IMR-90 (cell line): ENCODE results near the gene BICD2. TPM values are rescaled to one million over a fixed set of nuclear protein-coding genes. Genes with fewer than 3 reads are reported as not detected.

Source experiments
- ATAC-seq: fragments of 200-7000 bp; cut with Tn5 transposase; 2 replicates; pipeline ENCODE4 v1.9.1; 2020; ENCODE audit warnings: low read depth, mild to moderate bottlenecking, moderate library complexity
- BruUV-seq: library from RNA; stranded (reverse); fragments of 400-500 nt; replicated peaks from 2 replicates; lab custom pipeline; 2021; lab: Mats Ljungman, UMichigan
- CTCF ChIA-PET: fragments of 300-600 bp; formaldehyde crosslinking; extraction: SDS; loops from one replicate; lab custom pipeline; 2021; ENCODE audit warnings: antibody characterized with exemption; lab: Yijun Ruan, JAX
- POLR2A ChIA-PET: fragments of 300-600 bp; sonication (Branson Sonifier 250); formaldehyde crosslinking; loops from one replicate; lab custom pipeline; 2022; ENCODE audit warnings: antibody characterized with exemption; ENCODE audit not compliant: unreplicated experiment; lab: Charles Lee
- DNase-seq: peaks from one replicate; pipeline ENCODE4 v3.0.0; 2013
- H2AFZ ChIP-seq: replicated peaks from 2 replicates; pipeline ENCODE3; 2013; ENCODE audit warnings: low read length, mild to moderate bottlenecking; ENCODE audit not compliant: poor library complexity
- H2AK5ac ChIP-seq: 2 replicates; pipeline ENCODE4 v1.6.1; 2013; ENCODE audit warnings: low read depth, low read length, inconsistent platforms
- H2AK9ac ChIP-seq: replicated peaks from 2 replicates; pipeline ENCODE3; 2013; ENCODE audit warnings: mild to moderate bottlenecking, low read depth, low read length, moderate library complexity; ENCODE audit not compliant: poor library complexity
- H2BK120ac ChIP-seq: 2 replicates; pipeline ENCODE4 v1.6.1; 2013; ENCODE audit warnings: low read depth, low read length, inconsistent platforms
- H2BK15ac ChIP-seq: 3 replicates; pipeline ENCODE4 v1.6.1; 2013; ENCODE audit warnings: low read depth, low read length, inconsistent platforms
- H2BK20ac ChIP-seq: 2 replicates; pipeline ENCODE4 v1.6.1; 2013; ENCODE audit warnings: low read depth, mild to moderate bottlenecking, inconsistent platforms, low read length, moderate library complexity
- H2BK5ac ChIP-seq: 2 replicates; pipeline ENCODE4 v1.6.1; 2013; ENCODE audit warnings: mild to moderate bottlenecking, low read depth, low read length, inconsistent platforms; ENCODE audit not compliant: poor library complexity, severe bottlenecking
- H3K14ac ChIP-seq: replicated peaks from 2 replicates; pipeline ENCODE4 v1.6.1; 2013; ENCODE audit warnings: low read depth, low read length, inconsistent platforms
- H3K18ac ChIP-seq: 2 replicates; pipeline ENCODE4 v1.6.1; 2013; ENCODE audit warnings: low read depth, low read length, control low read depth
- H3K23ac ChIP-seq: 2 replicates; pipeline ENCODE4 v1.6.1; 2013; ENCODE audit warnings: low read depth, low read length, inconsistent platforms
- H3K27ac ChIP-seq: 2 replicates; pipeline ENCODE4 v1.5.1; 2013; ENCODE audit warnings: mild to moderate bottlenecking, control low read depth, low read length; ENCODE audit not compliant: insufficient read depth
- H3K27me3 ChIP-seq: 2 replicates; pipeline ENCODE4 v1.6.1; 2013; ENCODE audit warnings: low read length; ENCODE audit not compliant: control insufficient read depth, insufficient read depth
- H3K36me3 ChIP-seq: 2 replicates; pipeline ENCODE4 v1.6.1; 2013; ENCODE audit warnings: low read length, mixed read lengths; ENCODE audit not compliant: control insufficient read depth, insufficient read depth
- H3K4ac ChIP-seq: 2 replicates; pipeline ENCODE4 v1.6.1; 2013; ENCODE audit warnings: low read depth, low read length, inconsistent platforms
- H3K4me1 ChIP-seq: 2 replicates; pipeline ENCODE4 v1.6.1; 2013; ENCODE audit warnings: low read length, mixed read lengths; ENCODE audit not compliant: control insufficient read depth, insufficient read depth
- H3K4me2 ChIP-seq: 2 replicates; pipeline ENCODE4 v1.6.1; 2013; ENCODE audit warnings: low read depth, mild to moderate bottlenecking, control low read depth, low read length, moderate library complexity
- H3K4me3 ChIP-seq: 2 replicates; pipeline ENCODE4 v1.5.1; 2013; ENCODE audit warnings: low read depth, mild to moderate bottlenecking, control low read depth, low read length, moderate library complexity; ENCODE audit not compliant: insufficient read depth
- H3K56ac ChIP-seq: 2 replicates; pipeline ENCODE4 v1.6.1; 2013; ENCODE audit warnings: low read length, inconsistent platforms; ENCODE audit not compliant: insufficient read depth; ENCODE audit errors: extremely low read depth
- H3K79me1 ChIP-seq, 2 experiments: 2 replicates each; pipeline ENCODE4 v1.6.1; 2013; ENCODE audit warnings: low read length in 2 of 2, inconsistent platforms in 1 of 2, low read depth in 1 of 2
- H3K9ac ChIP-seq: 2 replicates; pipeline ENCODE4 v1.6.1; 2013; ENCODE audit warnings: low read depth, low read length, control low read depth
- H3K9me1 ChIP-seq: 2 replicates; pipeline ENCODE4 v1.6.1; 2013; ENCODE audit warnings: low read length, inconsistent platforms; ENCODE audit not compliant: insufficient read depth
- H3K9me3 ChIP-seq: 2 replicates; pipeline ENCODE4 v1.6.1; 2013; ENCODE audit warnings: low read length; ENCODE audit not compliant: control insufficient read depth, insufficient read depth
- H4K20me1 ChIP-seq: 2 replicates; pipeline ENCODE4 v1.6.1; 2013; ENCODE audit warnings: low read length, inconsistent platforms; ENCODE audit not compliant: insufficient read depth
- H4K5ac ChIP-seq: 2 replicates; pipeline ENCODE4 v1.6.1; 2013; ENCODE audit warnings: mild to moderate bottlenecking, low read depth, low read length, control low read depth
- H4K8ac ChIP-seq, 2 experiments: 2 replicates each; pipeline ENCODE4 v1.6.1; 2013; ENCODE audit warnings: low read depth in 2 of 2, low read length in 2 of 2, control low read depth in 1 of 2, inconsistent platforms in 1 of 2
- H4K91ac ChIP-seq: 2 replicates; pipeline ENCODE4 v1.6.1; 2013; ENCODE audit warnings: low read depth, low read length, inconsistent platforms; ENCODE audit not compliant: insufficient read depth
- BHLHE40 ChIP-seq: fragments of 150-350 bp; IDR thresholded peaks from 2 replicates; pipeline ENCODE4 v1.6.1; 2016; ENCODE audit warnings: mild to moderate bottlenecking, low read depth, low read length
- CEBPB ChIP-seq: IDR thresholded peaks from 2 replicates; pipeline ENCODE4 v1.6.1; 2012; ENCODE audit warnings: low read depth, low read length, improper control_type of control experiment
- CHD1 ChIP-seq: IDR thresholded peaks from 2 replicates; pipeline ENCODE4 v1.6.1; 2012; ENCODE audit warnings: low read depth, low read length, improper control_type of control experiment
- CTCF ChIP-seq: conservative IDR thresholded peaks from 2 replicates; pipeline ENCODE4 v1.5.1; 2012; ENCODE audit warnings: mild to moderate bottlenecking, low read depth, low read length, improper control_type of control experiment
- ELK1 ChIP-seq: fragments of 150-350 bp; IDR thresholded peaks from 2 replicates; pipeline ENCODE4 v1.6.1; 2016; ENCODE audit warnings: low read depth, mild to moderate bottlenecking, low read length, moderate library complexity, borderline replicate concordance
- FOS ChIP-seq: fragments of 150-350 bp; IDR thresholded peaks from 2 replicates; pipeline ENCODE4 v1.6.1; 2016; ENCODE audit warnings: low read depth, low read length
- MAFK ChIP-seq: IDR thresholded peaks from 2 replicates; pipeline ENCODE4 v1.6.1; 2012; ENCODE audit warnings: low read depth, low read length, improper control_type of control experiment
- MAZ ChIP-seq: IDR thresholded peaks from 2 replicates; pipeline ENCODE4 v1.6.1; 2012; ENCODE audit warnings: low read depth, mild to moderate bottlenecking, low read length, improper control_type of control experiment, moderate library complexity, borderline replicate concordance
- MXI1 ChIP-seq: IDR thresholded peaks from 2 replicates; pipeline ENCODE4 v1.6.1; 2012; ENCODE audit warnings: low read depth, mild to moderate bottlenecking, low read length, moderate library complexity, borderline replicate concordance
- NFE2L2 ChIP-seq: fragments of 150-350 bp; IDR thresholded peaks from 2 replicates; pipeline ENCODE4 v1.6.1; 2016; ENCODE audit warnings: low read depth, mild to moderate bottlenecking, low read length
- POLR2A ChIP-seq: IDR thresholded peaks from 2 replicates; pipeline ENCODE4 v1.6.1; 2012; ENCODE audit warnings: mild to moderate bottlenecking, low read depth, low read length
- RAD21 ChIP-seq: IDR thresholded peaks from 2 replicates; pipeline ENCODE4 v1.6.1; 2012; ENCODE audit warnings: low read length, improper control_type of control experiment
- RCOR1 ChIP-seq: IDR thresholded peaks from 2 replicates; pipeline ENCODE4 v1.6.1; 2012; ENCODE audit warnings: mild to moderate bottlenecking, low read length, improper control_type of control experiment; ENCODE audit not compliant: insufficient replicate concordance
- RFX5 ChIP-seq: IDR thresholded peaks from 2 replicates; pipeline ENCODE4 v1.8.0; 2012; ENCODE audit warnings: low read depth, mild to moderate bottlenecking, low read length, moderate library complexity
- SMC3 ChIP-seq: fragments of 150-350 bp; IDR thresholded peaks from 2 replicates; pipeline ENCODE4 v1.6.1; 2016; ENCODE audit warnings: low read depth, mild to moderate bottlenecking, antibody characterized with exemption, low read length, moderate library complexity
- WGBS, 2 experiments: methylation state at CpG; one replicate each; pipeline versions ENCODE4 v1.1.5 to v1.1.7; 2013; ENCODE audit warnings: missing lambda C conversion rate in 2 of 2; ENCODE audit not compliant: insufficient read length in 1 of 2; ENCODE audit errors: extremely low coverage in 2 of 2; 5-methylcytosine and 5-hydroxymethylcytosine counted together
- dilution Hi-C: fragments of 300-500 bp; cut with HindIII; formaldehyde crosslinking; loops from one replicate; pipeline ENCODE4 v1.14.3; 2018; ENCODE audit warnings: low sequenced_read_pairs; ENCODE audit not compliant: unreplicated experiment
- in situ Hi-C: fragments of 300-500 bp; cut with MboI; formaldehyde crosslinking; loops from 3 replicates; pipeline ENCODE4 v1.14.3; 2019; ENCODE audit warnings: low sequenced_read_pairs, inconsistent platforms, mixed read lengths
- intact Hi-C: fragments of 100-400 bp; cut with micrococcal nuclease; formaldehyde crosslinking; loops from 2 replicates; pipeline ENCODE4 v1.10.0; 2022
- polyA plus RNA-seq, 3 experiments: library from polyadenylated mRNA; depleted of rRNA; stranded (reverse); fragments of >200 nt; gene quantifications; 2 replicates each; pipeline ENCODE4 v1.2.3, GENCODE V29; 2012; ENCODE audit warnings: low replicate concordance in 1 of 3
- total RNA-seq: library from RNA; depleted of rRNA; stranded (reverse); fragments of >200 nt; gene quantifications from 2 replicates; pipeline ENCODE4 v1.2.3, GENCODE V29; 2012
- TF ChIP-seq, protein P1 (sequence below): fragments of 150-350 bp; IDR thresholded peaks from 2 replicates; pipeline ENCODE4 v1.6.1; 2017; ENCODE audit warnings: mild to moderate bottlenecking, antibody characterized with exemption, low read length, low read depth

BICD2 gene
- total and polyA plus RNA-seq, 2 of the 4 experiments (the other 2 are of a cell fraction): 21.5 to 35.7 TPM

DNA sequence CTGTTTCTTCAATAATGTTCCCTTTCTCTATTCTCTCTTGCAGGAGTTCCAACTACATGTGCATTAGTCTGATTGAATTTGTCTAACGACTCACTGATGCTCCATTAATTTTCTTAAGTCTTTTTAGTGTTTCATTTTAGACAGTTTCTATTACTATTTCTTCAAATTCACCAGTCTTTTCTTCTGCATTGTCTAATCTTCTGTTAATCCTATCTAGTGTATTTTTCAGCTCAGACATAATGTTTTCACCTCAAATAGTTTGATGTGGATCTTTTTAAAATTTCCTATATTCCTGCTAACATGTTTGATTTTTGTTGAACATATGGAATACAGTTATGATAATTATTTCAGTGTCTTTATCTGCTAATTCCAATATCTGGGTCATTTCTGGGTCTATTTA, 21.7 kb upstream of the BICD2 start:
- in situ Hi-C loops: loop anchor here (25.0 kb wide), 1 partner anchor 449 kb away; the partner anchor contains the start of genes CENPP and NOL8
- Histone ChIP-seq H2AFZ (no peak overlapping the region), H3K27me3 (peaks cover 22% of the 10 kb centered on the region), H3K56ac (no peak overlapping the region), H3K36me3 (no peaks in the 10 kb centered on the region), H2AK5ac (no peak overlapping the region), H4K91ac (no peak overlapping the region), H2BK20ac (no peak overlapping the region), H2BK120ac (no peak overlapping the region), H3K18ac (no peak overlapping the region), H4K8ac (no peak overlapping the region), H3K23ac (no peak overlapping the region), H4K20me1 (no peaks in the 10 kb centered on the region), H3K14ac (no peak overlapping the region), H3K9me1 (no peaks in the 10 kb centered on the region), H3K4me2 (no peak overlapping the region), H2AK9ac (no peak overlapping the region), H3K9me3 (peaks cover 3% of the 10 kb centered on the region), H3K4me1 (no peaks in the 10 kb centered on the region), H4K5ac (no peak overlapping the region), H3K9ac (no peak overlapping the region), H3K4me3 (no peak overlapping the region), H3K79me1 (no peaks in the 10 kb centered on the region), H2BK5ac (no peak overlapping the region), H3K27ac (no peak overlapping the region), H3K4ac (no peak overlapping the region), H2BK15ac (no peak overlapping the region)
- no TSS peak for BruUV-seq
- TF ChIP-seq RFX5 (no peak), MAFK (no peak), POLR2A (no peak), CEBPB (no peak), FOS (no peak), RAD21 (no peak), ELK1 (no peak), BHLHE40 (no peak), MXI1 (no peak), CHD1 (no peak), CTCF (no peak), MAZ (no peak), RCOR1 (no peak), SMC3 (no peak), NFE2L2 (no peak)
- TF ChIP-seq, protein P1, sequence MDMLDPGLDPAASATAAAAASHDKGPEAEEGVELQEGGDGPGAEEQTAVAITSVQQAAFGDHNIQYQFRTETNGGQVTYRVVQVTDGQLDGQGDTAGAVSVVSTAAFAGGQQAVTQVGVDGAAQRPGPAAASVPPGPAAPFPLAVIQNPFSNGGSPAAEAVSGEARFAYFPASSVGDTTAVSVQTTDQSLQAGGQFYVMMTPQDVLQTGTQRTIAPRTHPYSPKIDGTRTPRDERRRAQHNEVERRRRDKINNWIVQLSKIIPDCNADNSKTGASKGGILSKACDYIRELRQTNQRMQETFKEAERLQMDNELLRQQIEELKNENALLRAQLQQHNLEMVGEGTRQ: no peak
- ATAC-seq (no peak), DNase-seq (no peak)
- WGBS, 2 experiments: no CpG with 5 or more reads among the region's 1 CpG
- POLR2A ChIA-PET: no interaction called here
- intact Hi-C loops: no loop called here
- dilution Hi-C loops: no loop called here
- CTCF ChIA-PET: no interaction called here
